ENCODE results near the gene TFDP2. TPM values are rescaled to one million over a fixed set of nuclear protein-coding genes. Genes with fewer than 3 reads are reported as not detected.

Gene TFDP2
- total RNA-seq, 1 experiment from 2014 or later: 76.0 TPM

DNA sequence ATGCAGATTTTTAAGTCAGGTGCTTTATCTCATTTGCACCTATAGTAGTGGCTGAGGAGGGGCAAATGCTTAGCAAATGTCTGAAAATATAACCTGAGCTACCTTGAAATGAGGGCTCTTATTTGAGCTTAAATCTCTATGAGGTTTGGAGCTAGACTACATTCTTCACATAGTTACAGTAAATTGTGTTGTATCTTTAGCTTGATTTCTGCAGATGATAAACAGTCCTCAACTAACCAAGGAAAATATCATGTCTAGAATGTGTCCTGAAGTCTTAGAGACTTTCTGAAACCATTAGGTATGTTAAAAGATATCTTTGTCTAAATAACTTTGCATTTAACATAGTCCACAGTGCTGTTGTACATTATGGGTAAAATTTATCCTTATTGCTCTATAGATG is 145.3 kb downstream of the TFDP2 start:
- no peak overlapping the region for H3K18ac ChIP-seq (ENCODE audit: insufficient read length, low read depth, low read length)
- H3K27ac Mint-ChIP-seq: no peak overlapping the region

More for the DNA sequence above, 145.3 kb downstream of the TFDP2 start:
- Mint-ChIP-seq H3K27me3 (ENCODE audit: low read depth) (no peaks in the 10 kb centered on the region), H3K36me3 (ENCODE audit: insufficient read depth in 1 of 3, low read depth in 3 of 3) (peaks cover 20 to 52% (median 32%) of the 10 kb centered on the region in 3 experiments; a peak in 6 of 7 replicates), H3K9me3 (no peaks in the 10 kb centered on the region), H3K4me1 (peaks cover 18 to 20% of the 10 kb centered on the region in 2 experiments), H3K4me3 (no peak overlapping the region)
- Histone ChIP-seq H3K27me3 (ENCODE audit: insufficient read depth, low read length) (no peaks in the 10 kb centered on the region), H2BK120ac (ENCODE audit: low read depth, low read length, poor library complexity, severe bottlenecking) (no peak overlapping the region), H2AFZ (ENCODE audit: low read length) (no peak overlapping the region), H3K4me1 (ENCODE audit: insufficient read depth, low read length) (no peaks in the 10 kb centered on the region), H3K27ac (ENCODE audit: insufficient read length, low read depth, low read length) (no peak overlapping the region), H3K9ac (ENCODE audit: extremely low read depth, insufficient read length, low read length) (no peak overlapping the region), H3K4me2 (ENCODE audit: insufficient read depth, insufficient read length, low read length) (no peak overlapping the region), H3K23me2 (ENCODE audit: insufficient read length, low read depth, low read length, poor library complexity, severe bottlenecking) (no peaks in the 10 kb centered on the region), H3K79me2 (ENCODE audit: insufficient read depth, low read length) (peaks cover 2% of the 10 kb centered on the region; the same call in 1 of the 2 replicates), H2BK15ac (ENCODE audit: low read depth, low read length) (no peak overlapping the region), H4K8ac (replicated peaks; ENCODE audit: insufficient read length, low read depth, low read length) (no peak overlapping the region), H4K5ac (ENCODE audit: insufficient read length, low read depth, low read length) (no peak overlapping the region), H2BK12ac (ENCODE audit: insufficient read length, low read depth, low read length) (no peak overlapping the region), H3K56ac (ENCODE audit: insufficient read length, low read depth, low read length) (no peak overlapping the region), H3K14ac (ENCODE audit: insufficient read depth, low read length) (no peak overlapping the region), H3K23ac (ENCODE audit: insufficient read length, low read depth, low read length) (no peak overlapping the region), H2BK20ac (ENCODE audit: low read depth, low read length, poor library complexity, severe bottlenecking) (no peak overlapping the region), H3K9me3 (ENCODE audit: control insufficient read depth, low read depth, low read length) (no peaks in the 10 kb centered on the region), H2AK5ac (ENCODE audit: insufficient read length, low read length) (no peak overlapping the region), H3K79me1 (ENCODE audit: insufficient read depth, low read depth, low read length, poor library complexity, severe bottlenecking) (no peaks in the 10 kb centered on the region), H2BK5ac (ENCODE audit: insufficient read length, low read length) (no peak overlapping the region), H4K91ac (ENCODE audit: insufficient read length, low read depth, low read length) (no peak overlapping the region), H3T11ph (ENCODE audit: low read length) (no peak overlapping the region), H3K4ac (ENCODE audit: low read depth, low read length) (no peak overlapping the region), H4K20me1 (ENCODE audit: control insufficient read depth, insufficient read depth, insufficient read length) (no peaks in the 10 kb centered on the region)
- DNase-seq: no peak
- TF ChIP-seq, protein P1, sequence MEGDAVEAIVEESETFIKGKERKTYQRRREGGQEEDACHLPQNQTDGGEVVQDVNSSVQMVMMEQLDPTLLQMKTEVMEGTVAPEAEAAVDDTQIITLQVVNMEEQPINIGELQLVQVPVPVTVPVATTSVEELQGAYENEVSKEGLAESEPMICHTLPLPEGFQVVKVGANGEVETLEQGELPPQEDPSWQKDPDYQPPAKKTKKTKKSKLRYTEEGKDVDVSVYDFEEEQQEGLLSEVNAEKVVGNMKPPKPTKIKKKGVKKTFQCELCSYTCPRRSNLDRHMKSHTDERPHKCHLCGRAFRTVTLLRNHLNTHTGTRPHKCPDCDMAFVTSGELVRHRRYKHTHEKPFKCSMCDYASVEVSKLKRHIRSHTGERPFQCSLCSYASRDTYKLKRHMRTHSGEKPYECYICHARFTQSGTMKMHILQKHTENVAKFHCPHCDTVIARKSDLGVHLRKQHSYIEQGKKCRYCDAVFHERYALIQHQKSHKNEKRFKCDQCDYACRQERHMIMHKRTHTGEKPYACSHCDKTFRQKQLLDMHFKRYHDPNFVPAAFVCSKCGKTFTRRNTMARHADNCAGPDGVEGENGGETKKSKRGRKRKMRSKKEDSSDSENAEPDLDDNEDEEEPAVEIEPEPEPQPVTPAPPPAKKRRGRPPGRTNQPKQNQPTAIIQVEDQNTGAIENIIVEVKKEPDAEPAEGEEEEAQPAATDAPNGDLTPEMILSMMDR (conservative IDR thresholded peaks at IDR 0.05): no peak
